HepG2 (cell line): Measurements from ENCODE around the gene SKIC2. TPM values are rescaled to one million over a fixed set of nuclear protein-coding genes. Genes with fewer than 3 reads are reported as not detected.

ENCODE experiments used
- GLMP ChIP-seq: sonication (generic); formaldehyde crosslinking; IDR thresholded peaks from 2 replicates; pipeline ENCODE4 v1.9.0; 2021; ENCODE audit warnings: missing genetic modification reagents, mild to moderate bottlenecking, borderline replicate concordance
- GTF3A ChIP-seq: sonication (generic); formaldehyde crosslinking; conservative IDR thresholded peaks from 2 replicates; pipeline ENCODE4 v1.4.0; 2020; ENCODE audit warnings: mild to moderate bottlenecking, missing genetic modification reagents
- HOMEZ ChIP-seq: IDR thresholded peaks from 2 replicates; pipeline ENCODE4 v1.6.1; 2016; ENCODE audit warnings: low read depth
- MAFG ChIP-seq: sonication (generic); formaldehyde crosslinking; IDR thresholded peaks from 2 replicates; pipeline ENCODE4 v1.5.1; 2020; ENCODE audit warnings: mild to moderate bottlenecking, missing genetic modification reagents
- NR2C2 ChIP-seq: sonication (generic); formaldehyde crosslinking; IDR thresholded peaks from 2 replicates; pipeline ENCODE4 v1.4.0; 2020; ENCODE audit warnings: missing genetic modification reagents, mild to moderate bottlenecking, moderate library complexity, borderline replicate concordance
- PAXIP1 ChIP-seq: sonication (generic); formaldehyde crosslinking; conservative IDR thresholded peaks from 2 replicates; pipeline ENCODE4 v1.4.0; 2020; ENCODE audit warnings: mild to moderate bottlenecking, missing genetic modification reagents, moderate library complexity
- PHF8 ChIP-seq: sonication (generic); formaldehyde crosslinking; IDR thresholded peaks from 2 replicates; pipeline ENCODE4 v1.5.0; 2020; ENCODE audit warnings: missing genetic modification reagents
- SALL2 ChIP-seq: sonication (generic); formaldehyde crosslinking; IDR thresholded peaks from 2 replicates; pipeline ENCODE4 v1.8.1; 2023; ENCODE audit warnings: mild to moderate bottlenecking, missing genetic modification reagents, inconsistent platforms
- SP5 ChIP-seq: IDR thresholded peaks from 2 replicates; pipeline ENCODE4 v1.6.1; 2016; ENCODE audit warnings: low read depth, borderline replicate concordance
- YY1 ChIP-seq: IDR thresholded peaks from 2 replicates; pipeline ENCODE4 v1.6.1; 2011; ENCODE audit warnings: low read length, low read depth, moderate library complexity, mild to moderate bottlenecking; ENCODE audit not compliant: insufficient read depth, insufficient replicate concordance
- ZNF781 ChIP-seq: sonication (generic); formaldehyde crosslinking; IDR thresholded peaks from 2 replicates; pipeline ENCODE4 v1.5.1; 2020; ENCODE audit warnings: borderline replicate concordance, mild to moderate bottlenecking, missing genetic modification reagents; ENCODE audit errors: not compliant biosample characterization
- ZNF782 ChIP-seq: sonication (generic); formaldehyde crosslinking; IDR thresholded peaks from 2 replicates; pipeline ENCODE4 v1.4.0; 2020; ENCODE audit warnings: missing genetic modification reagents, mild to moderate bottlenecking, borderline replicate concordance
- polyA plus RNA-seq, 8 experiments: library from polyadenylated mRNA; depleted of rRNA in 3 of 8; stranded (reverse) in 7 of 8; unstranded in 1 of 8; fragments of >200 nt; fragmentation: Illumina TruSeq in 4 of 8; extraction: Trizol in 4 of 8; gene quantifications; 2 replicates each; pipeline versions ENCODE4 v1.2.1 to v1.2.3, GENCODE V29; 2011 to 2016; ENCODE audit warnings: low read depth in 4 of 8, missing spikeins in 1 of 8, mixed read lengths in 1 of 8; ENCODE audit not compliant: insufficient read depth in 1 of 8
- total RNA-seq, 5 experiments: library from RNA; depleted of rRNA; stranded (reverse); fragments of >200 nt; fragmentation: Illumina TruSeq; extraction: Trizol; gene quantifications; 2 replicates each; pipeline ENCODE4 v1.2.3, GENCODE V29; 2016; ENCODE audit warnings: low read depth in 1 of 5
- TF ChIP-seq, protein P1 (sequence below), 2 experiments: sonication (generic) in 1 of 2; formaldehyde crosslinking in 1 of 2; IDR thresholded peaks; 2 replicates each; pipeline versions ENCODE4 v1.4.0 to v1.6.1; 2016 to 2020; ENCODE audit warnings: borderline replicate concordance in 1 of 2, low read depth in 1 of 2, mild to moderate bottlenecking in 1 of 2, missing genetic modification reagents in 1 of 2
- TF ChIP-seq, protein P2 (sequence below): sonication (generic); formaldehyde crosslinking; IDR thresholded peaks from 2 replicates; pipeline ENCODE4 v1.4.0; 2020; ENCODE audit warnings: low read depth, mild to moderate bottlenecking, missing genetic modification reagents

Gene SKIC2
- total and polyA plus RNA-seq, 2 of the 13 experiments (the other 11 are each of a cell fraction or from before 2014, with no cell fraction given) = 67.1 to 68.4 TPM

- TF ChIP-seq, protein P1, sequence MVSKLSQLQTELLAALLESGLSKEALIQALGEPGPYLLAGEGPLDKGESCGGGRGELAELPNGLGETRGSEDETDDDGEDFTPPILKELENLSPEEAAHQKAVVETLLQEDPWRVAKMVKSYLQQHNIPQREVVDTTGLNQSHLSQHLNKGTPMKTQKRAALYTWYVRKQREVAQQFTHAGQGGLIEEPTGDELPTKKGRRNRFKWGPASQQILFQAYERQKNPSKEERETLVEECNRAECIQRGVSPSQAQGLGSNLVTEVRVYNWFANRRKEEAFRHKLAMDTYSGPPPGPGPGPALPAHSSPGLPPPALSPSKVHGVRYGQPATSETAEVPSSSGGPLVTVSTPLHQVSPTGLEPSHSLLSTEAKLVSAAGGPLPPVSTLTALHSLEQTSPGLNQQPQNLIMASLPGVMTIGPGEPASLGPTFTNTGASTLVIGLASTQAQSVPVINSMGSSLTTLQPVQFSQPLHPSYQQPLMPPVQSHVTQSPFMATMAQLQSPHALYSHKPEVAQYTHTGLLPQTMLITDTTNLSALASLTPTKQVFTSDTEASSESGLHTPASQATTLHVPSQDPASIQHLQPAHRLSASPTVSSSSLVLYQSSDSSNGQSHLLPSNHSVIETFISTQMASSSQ (IDR thresholded peaks at IDR 0.05; ENCODE audit: low read depth) = no peak
- TF ChIP-seq, protein P1 (CRISPR knock-in tag; IDR thresholded peaks at IDR 0.05; ENCODE audit: borderline replicate concordance) = peak; percentile 74; the same call in 1 of the 2 replicates
- TF ChIP-seq, protein P2, sequence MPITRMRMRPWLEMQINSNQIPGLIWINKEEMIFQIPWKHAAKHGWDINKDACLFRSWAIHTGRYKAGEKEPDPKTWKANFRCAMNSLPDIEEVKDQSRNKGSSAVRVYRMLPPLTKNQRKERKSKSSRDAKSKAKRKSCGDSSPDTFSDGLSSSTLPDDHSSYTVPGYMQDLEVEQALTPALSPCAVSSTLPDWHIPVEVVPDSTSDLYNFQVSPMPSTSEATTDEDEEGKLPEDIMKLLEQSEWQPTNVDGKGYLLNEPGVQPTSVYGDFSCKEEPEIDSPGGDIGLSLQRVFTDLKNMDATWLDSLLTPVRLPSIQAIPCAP = no peak
- TF ChIP-seq NR2C2 (CRISPR knock-in tag) (peak; percentile 99), SALL2 (CRISPR knock-in tag) (peak; percentile 96), GLMP (CRISPR knock-in tag) (no peak), ZNF782 (CRISPR knock-in tag) (no peak), HOMEZ (CRISPR knock-in tag) (no peak), SP5 (CRISPR knock-in tag) (peak; percentile 59), GTF3A (no peak), MAFG (no peak), PAXIP1 (CRISPR knock-in tag) (peak; percentile 77), YY1 (peak; percentile 74), ZNF781 (CRISPR knock-in tag) (peak; percentile 28), PHF8 (peak; percentile 85)
Measured at GRCh38 chr6:31958741-31959739, at the start of gene SKIC2, which contains the start of gene NELFE (continued).
